Liver (tissue), 9 donors: ENCODE results near the gene PKP3. TPM values are rescaled to one million over a fixed set of nuclear protein-coding genes. Genes with fewer than 3 reads are reported as not detected.
A peak's percentile ranks its signal among the peaks of the same experiment; 100 is the strongest.

ENCODE experiments used
- DNase-seq: peaks from one replicate; pipeline ENCODE4 v3.0.0-alpha.2; 2017; ENCODE audit warnings: low spot score
- H3K27ac ChIP-seq, 2 donors: one replicate each; pipeline ENCODE4 v1.7.0; 2013; ENCODE audit warnings: inconsistent platforms in 2 of 2, low read length in 2 of 2, control low read depth in 1 of 2, low read depth in 1 of 2, mild to moderate bottlenecking in 1 of 2
- H3K27me3 ChIP-seq, 4 donors: one replicate each; pipeline versions ENCODE4 v1.6.1 to v1.7.0; 2013; ENCODE audit warnings: low read length in 3 of 4, inconsistent platforms in 1 of 4, mild to moderate bottlenecking in 1 of 4, moderate library complexity in 1 of 4; ENCODE audit not compliant: control insufficient read depth in 4 of 4, insufficient read depth in 4 of 4
- H3K36me3 ChIP-seq, 4 donors: one replicate each; pipeline versions ENCODE4 v1.6.1 to v1.7.0; 2013; ENCODE audit warnings: low read length in 3 of 4, mild to moderate bottlenecking in 3 of 4, low read depth in 1 of 4, moderate library complexity in 1 of 4; ENCODE audit not compliant: control insufficient read depth in 4 of 4, insufficient read depth in 3 of 4
- H3K4me1 ChIP-seq, 4 donors: one replicate each; pipeline versions ENCODE4 v1.6.1 to v1.7.0; 2013; ENCODE audit warnings: low read length in 3 of 4, mild to moderate bottlenecking in 3 of 4, moderate library complexity in 1 of 4; ENCODE audit not compliant: control insufficient read depth in 4 of 4, insufficient read depth in 4 of 4
- H3K4me3 ChIP-seq, 3 donors: one replicate each; pipeline versions ENCODE4 v1.6.1 to v1.7.0; 2013; ENCODE audit warnings: low read length in 3 of 3, control low read depth in 1 of 3, low read depth in 1 of 3, mild to moderate bottlenecking in 1 of 3
- H3K9ac ChIP-seq, 2 donors: one replicate each; pipeline ENCODE4 v1.7.0; 2013; ENCODE audit warnings: low read length in 2 of 2, mild to moderate bottlenecking in 2 of 2, moderate library complexity in 2 of 2, control low read depth in 1 of 2, low read depth in 1 of 2
- H3K9me3 ChIP-seq, 4 donors: one replicate each; pipeline versions ENCODE4 v1.6.1 to v1.7.0; 2013; ENCODE audit warnings: low read length in 3 of 4; ENCODE audit not compliant: control insufficient read depth in 4 of 4
- CTCF ChIP-seq: fragments of 150-350 bp; IDR thresholded peaks from 2 replicates; pipeline ENCODE4 v1.5.1; 2017; ENCODE audit warnings: improper control_type of control experiment, low read depth, low read length; ENCODE audit not compliant: missing input control
- EGR1 ChIP-seq, 2 donors: IDR thresholded peaks; 2 replicates each; pipeline ENCODE4 v1.6.1; 2016 to 2018; ENCODE audit warnings: antibody characterized with exemption in 2 of 2, low read depth in 2 of 2
- FOXA1 ChIP-seq: IDR thresholded peaks from 2 replicates; pipeline ENCODE4 v1.6.1; 2016; ENCODE audit warnings: antibody characterized with exemption
- HNF4A ChIP-seq, 2 donors: conservative IDR thresholded peaks; 2 replicates each; pipeline ENCODE4 v1.6.1; 2016; ENCODE audit warnings: antibody characterized with exemption in 2 of 2, mild to moderate bottlenecking in 2 of 2
- HNF4G ChIP-seq: IDR thresholded peaks from 2 replicates; pipeline ENCODE4 v1.6.1; 2016; ENCODE audit warnings: antibody characterized with exemption
- JUND ChIP-seq, 2 donors: IDR thresholded peaks; 2 replicates each; pipeline ENCODE4 v1.6.1; 2016; ENCODE audit warnings: antibody characterized with exemption in 2 of 2
- RAD21 ChIP-seq, 2 donors: IDR thresholded peaks; 2 replicates each; pipeline ENCODE4 v1.6.1; 2016; ENCODE audit warnings: antibody characterized with exemption in 2 of 2, mild to moderate bottlenecking in 2 of 2
- REST ChIP-seq: IDR thresholded peaks from 2 replicates; pipeline ENCODE4 v1.6.1; 2016; ENCODE audit warnings: antibody characterized with exemption, mild to moderate bottlenecking
- RXRA ChIP-seq, 2 donors: IDR thresholded peaks; 2 replicates each; pipeline ENCODE4 v1.6.1; 2017 to 2018; ENCODE audit warnings: antibody characterized with exemption in 2 of 2, mild to moderate bottlenecking in 1 of 2
- SP1 ChIP-seq: IDR thresholded peaks from 2 replicates; pipeline ENCODE4 v1.6.1; 2018; ENCODE audit warnings: antibody characterized with exemption, mild to moderate bottlenecking
- TAF1 ChIP-seq: conservative IDR thresholded peaks from 2 replicates; pipeline ENCODE4 v1.6.1; 2016; ENCODE audit warnings: antibody characterized with exemption, mild to moderate bottlenecking
- YY1 ChIP-seq: IDR thresholded peaks from 2 replicates; pipeline ENCODE4 v1.6.1; 2016; ENCODE audit warnings: antibody characterized with exemption, mild to moderate bottlenecking
- WGBS: extraction: QIAGEN DNeasy Blood & Tissue Kit; methylation state at CpG from one replicate; pipeline ENCODE4 v1.1.7; 2013; 5-methylcytosine and 5-hydroxymethylcytosine counted together
- polyA plus RNA-seq, 2 donors: library from polyadenylated mRNA; stranded (reverse) in 1 of 2; unstranded in 1 of 2; fragments of 200-250 nt in 1 of 2; fragments of >200 nt in 1 of 2; fragmentation: Nextera tagmentation in 1 of 2; extraction: Ambion mirVana in 1 of 2; gene quantifications; one replicate each; pipeline versions ENCODE4 v1.2.1 to v1.2.3, GENCODE V29; 2013 to 2015
- total RNA-seq, 2 donors: library from RNA; depleted of rRNA; stranded (reverse); fragments of >200 nt; gene quantifications; one replicate each; pipeline ENCODE4 v1.2.3, GENCODE V29; 2014
- TF ChIP-seq, protein P1 (sequence below): IDR thresholded peaks from 2 replicates; pipeline ENCODE4 v1.6.1; 2016; ENCODE audit warnings: antibody characterized with exemption
- TF ChIP-seq, protein P2 (sequence below): IDR thresholded peaks from 2 replicates; pipeline ENCODE4 v1.6.1; 2016; ENCODE audit warnings: antibody characterized with exemption
- TF ChIP-seq, protein P3 (sequence below): IDR thresholded peaks from 2 replicates; pipeline ENCODE4 v1.6.1; 2016; ENCODE audit warnings: antibody characterized with exemption
- donor health status: healthy.
- donor health status: healthy.
- donor health status: healthy.
- donor health status: healthy.
- donor health status: healthy.

PKP3 gene
- total and polyA plus RNA-seq, 4 donors, result 0.08 to 0.37 (median 0.25) TPM; not detected in 1

- Histone ChIP-seq H3K4me1 (peaks cover 0 to 5% (median 2%) of the 10 kb centered on the region in 4 donors), H3K27me3 (peaks cover 3 to 20% (median 10%) of the 10 kb centered on the region in 4 donors), H3K4me3 (no peak overlapping the region), H3K9ac (no peak overlapping the region), H3K9me3 (peaks cover 0 to 6% (median 0%) of the 10 kb centered on the region in 4 donors), H3K27ac (no peak overlapping the region), H3K36me3 (no peaks in the 10 kb centered on the region)
- TF ChIP-seq RAD21 (IDR thresholded peaks at IDR 0.05) (peak in 1 of 2 donors; percentile 64), CTCF (peak; percentile 34), FOXA1 (no peak)
- 68% methylated on average over 24 of the region's 24 CpGs for WGBS
- no peak for DNase-seq
Observed at GRCh38 chr11:363948-364761, 29.9 kb upstream of the PKP3 start.

DNA sequence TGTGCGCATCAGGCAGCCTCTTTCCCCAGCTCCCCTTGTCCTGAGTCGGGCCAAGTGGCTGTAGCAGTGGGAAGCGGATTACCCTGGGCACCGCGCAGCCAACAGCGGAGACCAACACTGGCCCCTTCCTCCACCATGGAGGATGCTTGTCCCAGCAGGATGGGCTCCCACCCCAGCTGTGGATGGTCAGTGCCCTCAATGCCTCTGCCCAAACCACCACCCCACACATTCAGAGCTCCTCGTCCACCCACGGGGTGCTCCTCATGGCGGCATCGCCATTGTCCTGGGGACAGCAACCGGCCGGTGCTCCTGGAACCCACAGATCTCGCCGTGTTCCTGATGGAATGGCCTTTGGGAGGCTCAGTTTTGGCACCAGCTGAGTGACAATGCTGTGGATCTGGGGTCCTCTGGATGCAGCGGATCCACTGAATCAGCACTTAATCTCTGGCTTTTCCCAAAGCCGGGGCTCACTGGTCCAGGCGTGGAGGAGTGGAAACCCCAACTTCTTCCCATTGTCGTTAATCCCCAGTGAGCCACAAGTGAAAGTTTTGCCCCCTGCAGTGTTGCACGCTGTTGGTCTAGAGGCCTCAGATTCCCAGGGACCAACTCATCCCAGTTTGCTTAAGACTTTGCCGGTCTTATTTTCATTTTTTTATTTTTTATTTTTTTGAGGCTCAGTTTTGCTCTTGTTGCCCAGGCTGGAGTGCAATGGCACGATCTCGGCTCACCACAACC, 28.9 kb upstream of the PKP3 start:
- WGBS, result 85% methylated on average over 22 of the region's 22 CpGs
- Histone ChIP-seq H3K36me3 (no peaks in the 10 kb centered on the region), H3K27me3 (peaks cover 3 to 20% (median 10%) of the 10 kb centered on the region in 4 donors), H3K9me3 (peaks cover 0 to 6% (median 0%) of the 10 kb centered on the region in 4 donors), H3K9ac (no peak overlapping the region), H3K27ac (no peak overlapping the region), H3K4me1 (peaks cover 0 to 5% (median 2%) of the 10 kb centered on the region in 4 donors), H3K4me3 (no peak overlapping the region)
- TF ChIP-seq HNF4A (conservative IDR thresholded peaks at IDR 0.05) (no peak), JUND (IDR thresholded peaks at IDR 0.05) (no peak), TAF1 (no peak), RXRA (IDR thresholded peaks at IDR 0.05) (no peak), FOXA1 (no peak), EGR1 (IDR thresholded peaks at IDR 0.05; ENCODE audit: low read depth in 2 of 2) (no peak), YY1 (no peak), REST (no peak), CTCF (no peak), RAD21 (IDR thresholded peaks at IDR 0.05) (no peak), SP1 (no peak), HNF4G (no peak)
- TF ChIP-seq, protein P1, sequence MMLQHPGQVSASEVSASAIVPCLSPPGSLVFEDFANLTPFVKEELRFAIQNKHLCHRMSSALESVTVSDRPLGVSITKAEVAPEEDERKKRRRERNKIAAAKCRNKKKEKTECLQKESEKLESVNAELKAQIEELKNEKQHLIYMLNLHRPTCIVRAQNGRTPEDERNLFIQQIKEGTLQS, result no peak
- TF ChIP-seq, protein P2, sequence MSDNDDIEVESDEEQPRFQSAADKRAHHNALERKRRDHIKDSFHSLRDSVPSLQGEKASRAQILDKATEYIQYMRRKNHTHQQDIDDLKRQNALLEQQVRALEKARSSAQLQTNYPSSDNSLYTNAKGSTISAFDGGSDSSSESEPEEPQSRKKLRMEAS, result no peak
- TF ChIP-seq, protein P3, sequence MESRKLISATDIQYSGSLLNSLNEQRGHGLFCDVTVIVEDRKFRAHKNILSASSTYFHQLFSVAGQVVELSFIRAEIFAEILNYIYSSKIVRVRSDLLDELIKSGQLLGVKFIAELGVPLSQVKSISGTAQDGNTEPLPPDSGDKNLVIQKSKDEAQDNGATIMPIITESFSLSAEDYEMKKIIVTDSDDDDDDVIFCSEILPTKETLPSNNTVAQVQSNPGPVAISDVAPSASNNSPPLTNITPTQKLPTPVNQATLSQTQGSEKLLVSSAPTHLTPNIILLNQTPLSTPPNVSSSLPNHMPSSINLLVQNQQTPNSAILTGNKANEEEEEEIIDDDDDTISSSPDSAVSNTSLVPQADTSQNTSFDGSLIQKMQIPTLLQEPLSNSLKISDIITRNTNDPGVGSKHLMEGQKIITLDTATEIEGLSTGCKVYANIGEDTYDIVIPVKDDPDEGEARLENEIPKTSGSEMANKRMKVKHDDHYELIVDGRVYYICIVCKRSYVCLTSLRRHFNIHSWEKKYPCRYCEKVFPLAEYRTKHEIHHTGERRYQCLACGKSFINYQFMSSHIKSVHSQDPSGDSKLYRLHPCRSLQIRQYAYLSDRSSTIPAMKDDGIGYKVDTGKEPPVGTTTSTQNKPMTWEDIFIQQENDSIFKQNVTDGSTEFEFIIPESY, result no peak
- no peak for DNase-seq
